IMR-90 (cell line): Measurements from ENCODE around the gene SLX4. TPM values are rescaled to one million over a fixed set of nuclear protein-coding genes. Genes with fewer than 3 reads are reported as not detected.

Experiments used
- ATAC-seq: fragments of 200-7000 bp; cut with Tn5 transposase; 2 replicates; pipeline ENCODE4 v1.9.1; 2020; ENCODE audit warnings: low read depth, mild to moderate bottlenecking, moderate library complexity
- BruUV-seq: library from RNA; stranded (reverse); fragments of 400-500 nt; replicated peaks from 2 replicates; lab custom pipeline; 2021; lab: Mats Ljungman, UMichigan
- CTCF ChIA-PET: fragments of 300-600 bp; formaldehyde crosslinking; extraction: SDS; loops from one replicate; lab custom pipeline; 2021; ENCODE audit warnings: antibody characterized with exemption; lab: Yijun Ruan, JAX
- POLR2A ChIA-PET: fragments of 300-600 bp; sonication (Branson Sonifier 250); formaldehyde crosslinking; loops from one replicate; lab custom pipeline; 2022; ENCODE audit warnings: antibody characterized with exemption; ENCODE audit not compliant: unreplicated experiment; lab: Charles Lee
- DNase-seq: peaks from one replicate; pipeline ENCODE4 v3.0.0; 2013
- H2AFZ ChIP-seq: replicated peaks from 2 replicates; pipeline ENCODE3; 2013; ENCODE audit warnings: low read length, mild to moderate bottlenecking; ENCODE audit not compliant: poor library complexity
- H2AK5ac ChIP-seq: 2 replicates; pipeline ENCODE4 v1.6.1; 2013; ENCODE audit warnings: low read depth, low read length, inconsistent platforms
- H2AK9ac ChIP-seq: replicated peaks from 2 replicates; pipeline ENCODE3; 2013; ENCODE audit warnings: mild to moderate bottlenecking, low read depth, low read length, moderate library complexity; ENCODE audit not compliant: poor library complexity
- H2BK120ac ChIP-seq: 2 replicates; pipeline ENCODE4 v1.6.1; 2013; ENCODE audit warnings: low read depth, low read length, inconsistent platforms
- H2BK15ac ChIP-seq: 3 replicates; pipeline ENCODE4 v1.6.1; 2013; ENCODE audit warnings: low read depth, low read length, inconsistent platforms
- H2BK20ac ChIP-seq: 2 replicates; pipeline ENCODE4 v1.6.1; 2013; ENCODE audit warnings: low read depth, mild to moderate bottlenecking, inconsistent platforms, low read length, moderate library complexity
- H2BK5ac ChIP-seq: 2 replicates; pipeline ENCODE4 v1.6.1; 2013; ENCODE audit warnings: mild to moderate bottlenecking, low read depth, low read length, inconsistent platforms; ENCODE audit not compliant: poor library complexity, severe bottlenecking
- H3K14ac ChIP-seq: replicated peaks from 2 replicates; pipeline ENCODE4 v1.6.1; 2013; ENCODE audit warnings: low read depth, low read length, inconsistent platforms
- H3K18ac ChIP-seq: 2 replicates; pipeline ENCODE4 v1.6.1; 2013; ENCODE audit warnings: low read depth, low read length, control low read depth
- H3K23ac ChIP-seq: 2 replicates; pipeline ENCODE4 v1.6.1; 2013; ENCODE audit warnings: low read depth, low read length, inconsistent platforms
- H3K27ac ChIP-seq: 2 replicates; pipeline ENCODE4 v1.5.1; 2013; ENCODE audit warnings: mild to moderate bottlenecking, control low read depth, low read length; ENCODE audit not compliant: insufficient read depth
- H3K27me3 ChIP-seq: 2 replicates; pipeline ENCODE4 v1.6.1; 2013; ENCODE audit warnings: low read length; ENCODE audit not compliant: control insufficient read depth, insufficient read depth
- H3K36me3 ChIP-seq: 2 replicates; pipeline ENCODE4 v1.6.1; 2013; ENCODE audit warnings: low read length, mixed read lengths; ENCODE audit not compliant: control insufficient read depth, insufficient read depth
- H3K4ac ChIP-seq: 2 replicates; pipeline ENCODE4 v1.6.1; 2013; ENCODE audit warnings: low read depth, low read length, inconsistent platforms
- H3K4me1 ChIP-seq: 2 replicates; pipeline ENCODE4 v1.6.1; 2013; ENCODE audit warnings: low read length, mixed read lengths; ENCODE audit not compliant: control insufficient read depth, insufficient read depth
- H3K4me2 ChIP-seq: 2 replicates; pipeline ENCODE4 v1.6.1; 2013; ENCODE audit warnings: low read depth, mild to moderate bottlenecking, control low read depth, low read length, moderate library complexity
- H3K4me3 ChIP-seq: 2 replicates; pipeline ENCODE4 v1.5.1; 2013; ENCODE audit warnings: low read depth, mild to moderate bottlenecking, control low read depth, low read length, moderate library complexity; ENCODE audit not compliant: insufficient read depth
- H3K56ac ChIP-seq: 2 replicates; pipeline ENCODE4 v1.6.1; 2013; ENCODE audit warnings: low read length, inconsistent platforms; ENCODE audit not compliant: insufficient read depth; ENCODE audit errors: extremely low read depth
- H3K79me1 ChIP-seq, 2 experiments: 2 replicates each; pipeline ENCODE4 v1.6.1; 2013; ENCODE audit warnings: low read length in 2 of 2, inconsistent platforms in 1 of 2, low read depth in 1 of 2
- H3K9ac ChIP-seq: 2 replicates; pipeline ENCODE4 v1.6.1; 2013; ENCODE audit warnings: low read depth, low read length, control low read depth
- H3K9me1 ChIP-seq: 2 replicates; pipeline ENCODE4 v1.6.1; 2013; ENCODE audit warnings: low read length, inconsistent platforms; ENCODE audit not compliant: insufficient read depth
- H3K9me3 ChIP-seq: 2 replicates; pipeline ENCODE4 v1.6.1; 2013; ENCODE audit warnings: low read length; ENCODE audit not compliant: control insufficient read depth, insufficient read depth
- H4K20me1 ChIP-seq: 2 replicates; pipeline ENCODE4 v1.6.1; 2013; ENCODE audit warnings: low read length, inconsistent platforms; ENCODE audit not compliant: insufficient read depth
- H4K5ac ChIP-seq: 2 replicates; pipeline ENCODE4 v1.6.1; 2013; ENCODE audit warnings: mild to moderate bottlenecking, low read depth, low read length, control low read depth
- H4K8ac ChIP-seq, 2 experiments: 2 replicates each; pipeline ENCODE4 v1.6.1; 2013; ENCODE audit warnings: low read depth in 2 of 2, low read length in 2 of 2, control low read depth in 1 of 2, inconsistent platforms in 1 of 2
- H4K91ac ChIP-seq: 2 replicates; pipeline ENCODE4 v1.6.1; 2013; ENCODE audit warnings: low read depth, low read length, inconsistent platforms; ENCODE audit not compliant: insufficient read depth
- MAFK ChIP-seq: IDR thresholded peaks from 2 replicates; pipeline ENCODE4 v1.6.1; 2012; ENCODE audit warnings: low read depth, low read length, improper control_type of control experiment
- MXI1 ChIP-seq: IDR thresholded peaks from 2 replicates; pipeline ENCODE4 v1.6.1; 2012; ENCODE audit warnings: low read depth, mild to moderate bottlenecking, low read length, moderate library complexity, borderline replicate concordance
- RCOR1 ChIP-seq: IDR thresholded peaks from 2 replicates; pipeline ENCODE4 v1.6.1; 2012; ENCODE audit warnings: mild to moderate bottlenecking, low read length, improper control_type of control experiment; ENCODE audit not compliant: insufficient replicate concordance
- WGBS, 2 experiments: methylation state at CpG; one replicate each; pipeline versions ENCODE4 v1.1.5 to v1.1.7; 2013; ENCODE audit warnings: missing lambda C conversion rate in 2 of 2; ENCODE audit not compliant: insufficient read length in 1 of 2; ENCODE audit errors: extremely low coverage in 2 of 2; 5-methylcytosine and 5-hydroxymethylcytosine counted together
- dilution Hi-C: fragments of 300-500 bp; cut with HindIII; formaldehyde crosslinking; loops from one replicate; pipeline ENCODE4 v1.14.3; 2018; ENCODE audit warnings: low sequenced_read_pairs; ENCODE audit not compliant: unreplicated experiment
- in situ Hi-C: fragments of 300-500 bp; cut with MboI; formaldehyde crosslinking; loops from 3 replicates; pipeline ENCODE4 v1.14.3; 2019; ENCODE audit warnings: low sequenced_read_pairs, inconsistent platforms, mixed read lengths
- intact Hi-C: fragments of 100-400 bp; cut with micrococcal nuclease; formaldehyde crosslinking; loops from 2 replicates; pipeline ENCODE4 v1.10.0; 2022
- polyA plus RNA-seq, 3 experiments: library from polyadenylated mRNA; depleted of rRNA; stranded (reverse); fragments of >200 nt; gene quantifications; 2 replicates each; pipeline ENCODE4 v1.2.3, GENCODE V29; 2012; ENCODE audit warnings: low replicate concordance in 1 of 3
- total RNA-seq: library from RNA; depleted of rRNA; stranded (reverse); fragments of >200 nt; gene quantifications from 2 replicates; pipeline ENCODE4 v1.2.3, GENCODE V29; 2012
- TF ChIP-seq, protein P1 (sequence below): conservative IDR thresholded peaks from 2 replicates; pipeline ENCODE4 v1.5.1; 2012; ENCODE audit warnings: mild to moderate bottlenecking, low read depth, low read length, improper control_type of control experiment

Gene SLX4
- total and polyA plus RNA-seq, 2 of the 4 experiments (the other 2 are of a cell fraction) = 1.3 to 3.1 TPM

DNA sequence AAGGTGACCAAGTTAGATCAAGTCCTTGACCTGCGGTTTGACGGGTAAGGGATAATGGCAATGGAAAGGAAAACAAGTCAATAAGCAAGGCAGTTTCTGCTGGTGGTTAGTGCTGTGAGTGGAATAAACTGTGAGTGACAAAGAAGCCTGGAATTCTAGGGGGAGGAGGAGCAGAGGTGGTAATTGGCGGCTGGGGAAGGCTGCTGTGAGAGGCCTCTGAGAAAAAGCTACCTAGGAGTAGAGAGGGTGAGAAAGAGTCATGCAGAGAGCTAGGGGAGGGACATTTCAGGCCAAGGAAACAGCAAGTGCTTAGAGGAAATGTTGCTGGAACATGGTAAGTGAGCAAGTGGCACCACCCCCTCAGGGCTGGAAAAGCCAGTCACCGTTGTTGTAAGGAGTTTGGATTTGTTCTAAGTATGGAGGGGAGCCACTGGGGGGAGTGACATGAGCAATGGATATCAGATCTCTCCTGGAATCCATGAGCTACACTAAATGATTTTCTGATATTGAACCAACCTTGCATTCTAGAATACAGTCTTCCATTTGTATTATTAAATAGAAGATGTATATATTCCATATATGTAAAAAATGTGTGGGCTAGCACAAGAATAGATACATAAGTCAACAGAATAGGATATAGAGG, 40.9 kb downstream of the SLX4 start:
- POLR2A ChIA-PET = no interaction called here
- no TSS peak for BruUV-seq
- no peak for DNase-seq

More for the DNA sequence above, 40.9 kb downstream of the SLX4 start:
- no peaks in the 10 kb centered on the region for H4K20me1 ChIP-seq
- H2BK5ac ChIP-seq = no peak overlapping the region
- H3K23ac ChIP-seq = no peak overlapping the region
- in situ Hi-C loops (no loop called here), intact Hi-C loops (no loop called here), dilution Hi-C loops (no loop called here)
- H3K79me1 ChIP-seq = no peaks in the 10 kb centered on the region
- TF ChIP-seq, protein P1, sequence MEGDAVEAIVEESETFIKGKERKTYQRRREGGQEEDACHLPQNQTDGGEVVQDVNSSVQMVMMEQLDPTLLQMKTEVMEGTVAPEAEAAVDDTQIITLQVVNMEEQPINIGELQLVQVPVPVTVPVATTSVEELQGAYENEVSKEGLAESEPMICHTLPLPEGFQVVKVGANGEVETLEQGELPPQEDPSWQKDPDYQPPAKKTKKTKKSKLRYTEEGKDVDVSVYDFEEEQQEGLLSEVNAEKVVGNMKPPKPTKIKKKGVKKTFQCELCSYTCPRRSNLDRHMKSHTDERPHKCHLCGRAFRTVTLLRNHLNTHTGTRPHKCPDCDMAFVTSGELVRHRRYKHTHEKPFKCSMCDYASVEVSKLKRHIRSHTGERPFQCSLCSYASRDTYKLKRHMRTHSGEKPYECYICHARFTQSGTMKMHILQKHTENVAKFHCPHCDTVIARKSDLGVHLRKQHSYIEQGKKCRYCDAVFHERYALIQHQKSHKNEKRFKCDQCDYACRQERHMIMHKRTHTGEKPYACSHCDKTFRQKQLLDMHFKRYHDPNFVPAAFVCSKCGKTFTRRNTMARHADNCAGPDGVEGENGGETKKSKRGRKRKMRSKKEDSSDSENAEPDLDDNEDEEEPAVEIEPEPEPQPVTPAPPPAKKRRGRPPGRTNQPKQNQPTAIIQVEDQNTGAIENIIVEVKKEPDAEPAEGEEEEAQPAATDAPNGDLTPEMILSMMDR = no peak
- TF ChIP-seq RCOR1 (no peak), MAFK (no peak), MXI1 (no peak)
- no peak overlapping the region for H2BK20ac ChIP-seq
- H3K9ac ChIP-seq = no peak overlapping the region
- no peak overlapping the region for H3K4me2 ChIP-seq
- CTCF ChIA-PET = no interaction called here
- no peak for ATAC-seq
- WGBS, 2 experiments = 81% methylated on average over 3 of the region's 4 CpGs; no CpG with 5 or more reads in 1 of the 2 experiments
- H3K14ac ChIP-seq = no peak overlapping the region
- H2AK9ac ChIP-seq = no peak overlapping the region
- no peak overlapping the region for H4K8ac ChIP-seq
- no peaks in the 10 kb centered on the region for H3K4me1 ChIP-seq
- H3K18ac ChIP-seq = no peak overlapping the region
- H3K56ac ChIP-seq = no peak overlapping the region
- H4K5ac ChIP-seq = no peak overlapping the region
- H2AFZ ChIP-seq = peak overlapping the region; percentile 26
- no peaks in the 10 kb centered on the region for H3K36me3 ChIP-seq
- peaks cover 4% of the 10 kb centered on the region; the same call in 1 of the 2 replicates for H3K27me3 ChIP-seq
- H2BK15ac ChIP-seq = no peak overlapping the region
- H3K9me3 ChIP-seq = peaks cover 7% of the 10 kb centered on the region
- no peaks in the 10 kb centered on the region for H3K9me1 ChIP-seq
- H3K4ac ChIP-seq = no peak overlapping the region
- no peak overlapping the region for H3K27ac ChIP-seq
- no peak overlapping the region for H2BK120ac ChIP-seq
- no peak overlapping the region for H3K4me3 ChIP-seq
- H2AK5ac ChIP-seq = no peak overlapping the region
- H4K91ac ChIP-seq = no peak overlapping the region
